GM23338 (cell line): Measurements from ENCODE around the gene DACT2. TPM values are rescaled to one million over a fixed set of nuclear protein-coding genes. Genes with fewer than 3 reads are reported as not detected.

Experiments used
- ATAC-seq: fragments of 200-7000 bp; cut with Tn5 transposase; 3 replicates; pipeline ENCODE4 v1.9.1; 2020
- DNase-seq: peaks from one replicate; pipeline ENCODE4 v3.0.0-alpha.2; 2015; ENCODE audit warnings: low spot score
- H2AFZ ChIP-seq: fragments of 200-600 bp; sonication (generic); 2 replicates; pipeline ENCODE4 v1.8.0; 2016; ENCODE audit warnings: antibody characterized with exemption, mild to moderate bottlenecking, moderate library complexity
- H3F3A ChIP-seq: fragments of 200-600 bp; sonication (generic); replicated peaks from 2 replicates; pipeline ENCODE4 v1.8.0; 2017; ENCODE audit warnings: antibody characterized with exemption, mixed run types, low read depth
- H3K27ac ChIP-seq: fragments of 200-600 bp; sonication (generic); 2 replicates; pipeline ENCODE4 v1.6.1; 2016; ENCODE audit warnings: low read depth
- H3K27me3 ChIP-seq: fragments of 200-600 bp; sonication (generic); 2 replicates; pipeline ENCODE4 v1.8.0; 2016; ENCODE audit warnings: mild to moderate bottlenecking, mixed run types, moderate library complexity; ENCODE audit not compliant: insufficient read depth
- H3K36me3 ChIP-seq: fragments of 200-600 bp; sonication (generic); 2 replicates; pipeline ENCODE4 v1.8.0; 2016; ENCODE audit warnings: mild to moderate bottlenecking; ENCODE audit not compliant: insufficient read depth
- H3K4me1 ChIP-seq: fragments of 200-600 bp; sonication (generic); 2 replicates; pipeline ENCODE4 v1.8.0; 2016; ENCODE audit warnings: mild to moderate bottlenecking, moderate library complexity; ENCODE audit not compliant: insufficient read depth
- H3K4me2 ChIP-seq: fragments of 200-600 bp; sonication (generic); 2 replicates; pipeline ENCODE4 v1.7.1; 2017; ENCODE audit warnings: mixed run types
- H3K4me3 ChIP-seq: fragments of 200-600 bp; sonication (generic); 2 replicates; pipeline ENCODE4 v1.6.1; 2016; ENCODE audit warnings: mixed run types
- H3K79me2 ChIP-seq: fragments of 200-600 bp; sonication (generic); replicated peaks from 2 replicates; pipeline ENCODE4 v1.8.0; 2017; ENCODE audit warnings: mild to moderate bottlenecking; ENCODE audit not compliant: insufficient read depth
- H3K9me2 ChIP-seq: fragments of 200-600 bp; sonication (generic); 2 replicates; pipeline ENCODE4 v1.8.0; 2017; ENCODE audit not compliant: insufficient read depth
- H4K20me1 ChIP-seq: fragments of 200-600 bp; sonication (generic); replicated peaks from 2 replicates; pipeline ENCODE4 v1.8.0; 2017; ENCODE audit warnings: mild to moderate bottlenecking; ENCODE audit not compliant: insufficient read depth
- H3K27ac Mint-ChIP-seq: 2 replicates; pipeline ENCODE4 v1.8.0; 2020; ENCODE audit warnings: inconsistent platforms, mild to moderate bottlenecking, moderate library complexity, mixed read lengths
- H3K27me3 Mint-ChIP-seq: 3 replicates; pipeline ENCODE4 v1.8.0; 2022; ENCODE audit warnings: low read depth, mild to moderate bottlenecking, moderate library complexity, mixed read lengths, inconsistent platforms; ENCODE audit not compliant: insufficient read depth, poor library complexity
- H3K36me3 Mint-ChIP-seq: 3 replicates; pipeline ENCODE4 v1.8.0; 2021; ENCODE audit warnings: low read depth, mild to moderate bottlenecking, inconsistent platforms, moderate library complexity, mixed read lengths
- H3K4me1 Mint-ChIP-seq: 3 replicates; pipeline ENCODE4 v1.8.0; 2020; ENCODE audit warnings: mild to moderate bottlenecking, inconsistent platforms, mixed read lengths
- H3K4me3 Mint-ChIP-seq: 3 replicates; pipeline ENCODE4 v1.8.0; 2021; ENCODE audit warnings: moderate library complexity, mild to moderate bottlenecking, inconsistent platforms, mixed read lengths
- H3K9me3 Mint-ChIP-seq: 3 replicates; pipeline ENCODE4 v1.8.0; 2020; ENCODE audit warnings: moderate library complexity, mild to moderate bottlenecking, inconsistent platforms, mixed read lengths
- CREB1 ChIP-seq: fragments of 250-450 bp; sonication (Bioruptor Pico); IDR thresholded peaks from 2 replicates; pipeline ENCODE4 v1.5.0; 2020; ENCODE audit warnings: low read depth, mild to moderate bottlenecking, moderate library complexity
- EZH2 ChIP-seq: fragments of 200-600 bp; sonication (generic); IDR thresholded peaks from one replicate; pipeline ENCODE4 v1.8.0; 2017; ENCODE audit warnings: antibody characterized with exemption, mild to moderate bottlenecking, low read depth; ENCODE audit not compliant: unreplicated experiment
- EZH2phosphoT487 ChIP-seq: fragments of 200-600 bp; sonication (generic); IDR thresholded peaks from one replicate; pipeline ENCODE4 v1.8.1; 2018; ENCODE audit warnings: antibody characterized with exemption; ENCODE audit not compliant: unreplicated experiment
- JUNB ChIP-seq: IDR thresholded peaks from one replicate; pipeline ENCODE4 v1.6.1; 2016; ENCODE audit warnings: antibody characterized with exemption; ENCODE audit not compliant: unreplicated experiment
- NANOG ChIP-seq: IDR thresholded peaks from 2 replicates; pipeline ENCODE4 v1.6.1; 2016; ENCODE audit warnings: antibody characterized with exemption, borderline replicate concordance
- POLR2AphosphoS5 ChIP-seq: IDR thresholded peaks from 2 replicates; pipeline ENCODE4 v1.6.1; 2016; ENCODE audit warnings: antibody characterized with exemption, low read depth
- STAT1 ChIP-seq: IDR thresholded peaks from one replicate; pipeline ENCODE4 v1.6.1; 2016; ENCODE audit warnings: antibody characterized with exemption; ENCODE audit not compliant: unreplicated experiment
- ZNF114 ChIP-seq: fragments of 250-450 bp; sonication (Bioruptor Pico); IDR thresholded peaks from 2 replicates; pipeline ENCODE4 v1.5.0; 2020; ENCODE audit warnings: mild to moderate bottlenecking, moderate library complexity
- ZNF331 ChIP-seq: fragments of 250-450 bp; sonication (Bioruptor Pico); IDR thresholded peaks from 2 replicates; pipeline ENCODE4 v1.5.0; 2020; ENCODE audit warnings: low read depth, mild to moderate bottlenecking, moderate library complexity
- polyA plus RNA-seq: library from polyadenylated mRNA; unstranded; fragments of >200 nt; fragmentation: Nextera tagmentation; extraction: Ambion mirVana; gene quantifications from 2 replicates; pipeline ENCODE4 v1.2.1, GENCODE V29; 2016
- total RNA-seq: library from RNA; depleted of rRNA; stranded (reverse); fragments of >200 nt; shearing (Covaris generic); gene quantifications from 2 replicates; pipeline ENCODE4 v1.2.3, GENCODE V29; 2014
- TF ChIP-seq, protein P1 (sequence below): IDR thresholded peaks from one replicate; pipeline ENCODE4 v1.6.1; 2018; ENCODE audit warnings: antibody characterized with exemption; ENCODE audit not compliant: unreplicated experiment
- TF ChIP-seq, protein P2 (sequence below), 2 experiments: fragments of 200-600 bp in 1 of 2; sonication (generic) in 1 of 2; conservative IDR thresholded peaks; 2 replicates each; pipeline versions ENCODE4 v1.5.1 to v1.6.1; 2016 to 2017; ENCODE audit warnings: antibody characterized with exemption in 2 of 2, low read depth in 2 of 2, mild to moderate bottlenecking in 2 of 2, moderate library complexity in 1 of 2
- TF ChIP-seq, protein P3 (sequence below): IDR thresholded peaks from 2 replicates; pipeline ENCODE4 v1.6.1; 2016; ENCODE audit warnings: antibody characterized with exemption
- TF ChIP-seq, protein P4 (sequence below): fragments of 250-450 bp; sonication (Bioruptor Pico); IDR thresholded peaks from 2 replicates; pipeline ENCODE4 v1.5.0; 2020; ENCODE audit warnings: mild to moderate bottlenecking, moderate library complexity

Gene DACT2
- total and polyA plus RNA-seq, 2 experiments from 2014 or later = 1.8 to 10.6 TPM

DNA sequence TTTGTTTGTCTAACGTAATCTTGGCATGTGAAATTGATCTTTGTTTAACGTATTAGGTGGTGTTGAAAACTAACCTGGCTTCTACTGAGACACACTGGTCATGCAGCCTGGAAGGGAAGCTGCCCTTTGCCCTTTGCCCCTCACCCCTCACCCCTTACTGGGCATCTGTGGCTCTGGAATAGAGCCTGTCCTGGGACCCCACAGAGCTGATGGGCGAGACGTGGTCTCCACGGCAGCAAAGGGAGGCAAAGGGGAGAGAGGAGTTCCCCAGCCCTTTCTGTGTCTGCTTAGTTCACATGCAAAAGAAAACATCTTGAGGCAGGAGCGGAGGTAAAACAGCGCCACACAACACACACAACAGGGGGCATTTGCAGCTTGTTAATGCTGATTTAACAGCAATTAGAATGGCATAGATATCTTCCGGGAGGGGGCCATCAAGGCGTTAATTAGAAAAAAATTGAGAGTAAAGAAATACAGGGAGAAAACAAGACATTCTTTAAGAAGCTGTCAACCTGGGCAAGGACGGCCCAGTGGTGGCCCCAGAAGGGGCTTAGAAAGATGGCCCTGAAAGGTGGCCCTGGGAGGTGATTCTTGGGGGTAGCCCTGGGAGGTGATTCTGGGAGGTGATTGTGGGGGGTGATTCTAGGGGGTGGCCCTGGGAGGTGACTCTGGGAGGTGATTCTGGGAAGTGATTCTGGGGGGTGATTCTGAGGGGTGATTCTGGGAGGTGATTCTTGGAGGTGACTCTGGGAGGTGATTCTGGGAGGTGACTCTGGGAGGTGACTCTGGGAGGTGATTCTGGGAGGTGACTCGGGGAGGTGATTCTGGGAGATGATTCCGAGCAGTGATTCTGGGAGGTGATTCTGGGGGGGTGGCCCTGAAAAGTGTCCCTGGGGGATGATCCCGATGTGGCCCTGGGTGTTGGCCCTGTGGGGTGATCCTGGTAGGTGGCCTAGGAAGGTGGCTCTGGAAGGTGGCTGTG lies 44.5 kb upstream of the DACT2 start:
- Histone ChIP-seq H4K20me1 (no peaks in the 10 kb centered on the region), H3K27ac (no peak overlapping the region), H3K79me2 (no peaks in the 10 kb centered on the region), H3F3A (no peaks in the 10 kb centered on the region), H2AFZ (no peak overlapping the region), H3K4me3 (no peak overlapping the region), H3K36me3 (no peaks in the 10 kb centered on the region), H3K4me1 (no peaks in the 10 kb centered on the region), H3K9me2 (no peaks in the 10 kb centered on the region), H3K27me3 (no peaks in the 10 kb centered on the region), H3K4me2 (no peak overlapping the region)
- H3K27me3 Mint-ChIP-seq = peaks cover 1% of the 10 kb centered on the region
- peaks cover 23% of the 10 kb centered on the region for H3K36me3 Mint-ChIP-seq
- no peak overlapping the region for H3K27ac Mint-ChIP-seq
- H3K4me1 Mint-ChIP-seq = peaks cover 4% of the 10 kb centered on the region
- TF ChIP-seq, protein P1, sequence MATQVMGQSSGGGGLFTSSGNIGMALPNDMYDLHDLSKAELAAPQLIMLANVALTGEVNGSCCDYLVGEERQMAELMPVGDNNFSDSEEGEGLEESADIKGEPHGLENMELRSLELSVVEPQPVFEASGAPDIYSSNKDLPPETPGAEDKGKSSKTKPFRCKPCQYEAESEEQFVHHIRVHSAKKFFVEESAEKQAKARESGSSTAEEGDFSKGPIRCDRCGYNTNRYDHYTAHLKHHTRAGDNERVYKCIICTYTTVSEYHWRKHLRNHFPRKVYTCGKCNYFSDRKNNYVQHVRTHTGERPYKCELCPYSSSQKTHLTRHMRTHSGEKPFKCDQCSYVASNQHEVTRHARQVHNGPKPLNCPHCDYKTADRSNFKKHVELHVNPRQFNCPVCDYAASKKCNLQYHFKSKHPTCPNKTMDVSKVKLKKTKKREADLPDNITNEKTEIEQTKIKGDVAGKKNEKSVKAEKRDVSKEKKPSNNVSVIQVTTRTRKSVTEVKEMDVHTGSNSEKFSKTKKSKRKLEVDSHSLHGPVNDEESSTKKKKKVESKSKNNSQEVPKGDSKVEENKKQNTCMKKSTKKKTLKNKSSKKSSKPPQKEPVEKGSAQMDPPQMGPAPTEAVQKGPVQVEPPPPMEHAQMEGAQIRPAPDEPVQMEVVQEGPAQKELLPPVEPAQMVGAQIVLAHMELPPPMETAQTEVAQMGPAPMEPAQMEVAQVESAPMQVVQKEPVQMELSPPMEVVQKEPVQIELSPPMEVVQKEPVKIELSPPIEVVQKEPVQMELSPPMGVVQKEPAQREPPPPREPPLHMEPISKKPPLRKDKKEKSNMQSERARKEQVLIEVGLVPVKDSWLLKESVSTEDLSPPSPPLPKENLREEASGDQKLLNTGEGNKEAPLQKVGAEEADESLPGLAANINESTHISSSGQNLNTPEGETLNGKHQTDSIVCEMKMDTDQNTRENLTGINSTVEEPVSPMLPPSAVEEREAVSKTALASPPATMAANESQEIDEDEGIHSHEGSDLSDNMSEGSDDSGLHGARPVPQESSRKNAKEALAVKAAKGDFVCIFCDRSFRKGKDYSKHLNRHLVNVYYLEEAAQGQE = no peak
- TF ChIP-seq, protein P2, sequence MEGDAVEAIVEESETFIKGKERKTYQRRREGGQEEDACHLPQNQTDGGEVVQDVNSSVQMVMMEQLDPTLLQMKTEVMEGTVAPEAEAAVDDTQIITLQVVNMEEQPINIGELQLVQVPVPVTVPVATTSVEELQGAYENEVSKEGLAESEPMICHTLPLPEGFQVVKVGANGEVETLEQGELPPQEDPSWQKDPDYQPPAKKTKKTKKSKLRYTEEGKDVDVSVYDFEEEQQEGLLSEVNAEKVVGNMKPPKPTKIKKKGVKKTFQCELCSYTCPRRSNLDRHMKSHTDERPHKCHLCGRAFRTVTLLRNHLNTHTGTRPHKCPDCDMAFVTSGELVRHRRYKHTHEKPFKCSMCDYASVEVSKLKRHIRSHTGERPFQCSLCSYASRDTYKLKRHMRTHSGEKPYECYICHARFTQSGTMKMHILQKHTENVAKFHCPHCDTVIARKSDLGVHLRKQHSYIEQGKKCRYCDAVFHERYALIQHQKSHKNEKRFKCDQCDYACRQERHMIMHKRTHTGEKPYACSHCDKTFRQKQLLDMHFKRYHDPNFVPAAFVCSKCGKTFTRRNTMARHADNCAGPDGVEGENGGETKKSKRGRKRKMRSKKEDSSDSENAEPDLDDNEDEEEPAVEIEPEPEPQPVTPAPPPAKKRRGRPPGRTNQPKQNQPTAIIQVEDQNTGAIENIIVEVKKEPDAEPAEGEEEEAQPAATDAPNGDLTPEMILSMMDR (conservative IDR thresholded peaks at IDR 0.05; ENCODE audit: low read depth in 2 of 2) = no peak
- no peak for TF ChIP-seq JUNB
- no peak for TF ChIP-seq ZNF114 (CRISPR knock-in tag)
- no peak for TF ChIP-seq POLR2AphosphoS5
- no peak for TF ChIP-seq EZH2
- TF ChIP-seq, protein P3, sequence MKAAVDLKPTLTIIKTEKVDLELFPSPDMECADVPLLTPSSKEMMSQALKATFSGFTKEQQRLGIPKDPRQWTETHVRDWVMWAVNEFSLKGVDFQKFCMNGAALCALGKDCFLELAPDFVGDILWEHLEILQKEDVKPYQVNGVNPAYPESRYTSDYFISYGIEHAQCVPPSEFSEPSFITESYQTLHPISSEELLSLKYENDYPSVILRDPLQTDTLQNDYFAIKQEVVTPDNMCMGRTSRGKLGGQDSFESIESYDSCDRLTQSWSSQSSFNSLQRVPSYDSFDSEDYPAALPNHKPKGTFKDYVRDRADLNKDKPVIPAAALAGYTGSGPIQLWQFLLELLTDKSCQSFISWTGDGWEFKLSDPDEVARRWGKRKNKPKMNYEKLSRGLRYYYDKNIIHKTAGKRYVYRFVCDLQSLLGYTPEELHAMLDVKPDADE = no peak
- TF ChIP-seq ZNF331 (CRISPR knock-in tag) = no peak
- no peak for TF ChIP-seq CREB1 (CRISPR knock-in tag)
- no peak for TF ChIP-seq EZH2phosphoT487
- TF ChIP-seq, protein P4, sequence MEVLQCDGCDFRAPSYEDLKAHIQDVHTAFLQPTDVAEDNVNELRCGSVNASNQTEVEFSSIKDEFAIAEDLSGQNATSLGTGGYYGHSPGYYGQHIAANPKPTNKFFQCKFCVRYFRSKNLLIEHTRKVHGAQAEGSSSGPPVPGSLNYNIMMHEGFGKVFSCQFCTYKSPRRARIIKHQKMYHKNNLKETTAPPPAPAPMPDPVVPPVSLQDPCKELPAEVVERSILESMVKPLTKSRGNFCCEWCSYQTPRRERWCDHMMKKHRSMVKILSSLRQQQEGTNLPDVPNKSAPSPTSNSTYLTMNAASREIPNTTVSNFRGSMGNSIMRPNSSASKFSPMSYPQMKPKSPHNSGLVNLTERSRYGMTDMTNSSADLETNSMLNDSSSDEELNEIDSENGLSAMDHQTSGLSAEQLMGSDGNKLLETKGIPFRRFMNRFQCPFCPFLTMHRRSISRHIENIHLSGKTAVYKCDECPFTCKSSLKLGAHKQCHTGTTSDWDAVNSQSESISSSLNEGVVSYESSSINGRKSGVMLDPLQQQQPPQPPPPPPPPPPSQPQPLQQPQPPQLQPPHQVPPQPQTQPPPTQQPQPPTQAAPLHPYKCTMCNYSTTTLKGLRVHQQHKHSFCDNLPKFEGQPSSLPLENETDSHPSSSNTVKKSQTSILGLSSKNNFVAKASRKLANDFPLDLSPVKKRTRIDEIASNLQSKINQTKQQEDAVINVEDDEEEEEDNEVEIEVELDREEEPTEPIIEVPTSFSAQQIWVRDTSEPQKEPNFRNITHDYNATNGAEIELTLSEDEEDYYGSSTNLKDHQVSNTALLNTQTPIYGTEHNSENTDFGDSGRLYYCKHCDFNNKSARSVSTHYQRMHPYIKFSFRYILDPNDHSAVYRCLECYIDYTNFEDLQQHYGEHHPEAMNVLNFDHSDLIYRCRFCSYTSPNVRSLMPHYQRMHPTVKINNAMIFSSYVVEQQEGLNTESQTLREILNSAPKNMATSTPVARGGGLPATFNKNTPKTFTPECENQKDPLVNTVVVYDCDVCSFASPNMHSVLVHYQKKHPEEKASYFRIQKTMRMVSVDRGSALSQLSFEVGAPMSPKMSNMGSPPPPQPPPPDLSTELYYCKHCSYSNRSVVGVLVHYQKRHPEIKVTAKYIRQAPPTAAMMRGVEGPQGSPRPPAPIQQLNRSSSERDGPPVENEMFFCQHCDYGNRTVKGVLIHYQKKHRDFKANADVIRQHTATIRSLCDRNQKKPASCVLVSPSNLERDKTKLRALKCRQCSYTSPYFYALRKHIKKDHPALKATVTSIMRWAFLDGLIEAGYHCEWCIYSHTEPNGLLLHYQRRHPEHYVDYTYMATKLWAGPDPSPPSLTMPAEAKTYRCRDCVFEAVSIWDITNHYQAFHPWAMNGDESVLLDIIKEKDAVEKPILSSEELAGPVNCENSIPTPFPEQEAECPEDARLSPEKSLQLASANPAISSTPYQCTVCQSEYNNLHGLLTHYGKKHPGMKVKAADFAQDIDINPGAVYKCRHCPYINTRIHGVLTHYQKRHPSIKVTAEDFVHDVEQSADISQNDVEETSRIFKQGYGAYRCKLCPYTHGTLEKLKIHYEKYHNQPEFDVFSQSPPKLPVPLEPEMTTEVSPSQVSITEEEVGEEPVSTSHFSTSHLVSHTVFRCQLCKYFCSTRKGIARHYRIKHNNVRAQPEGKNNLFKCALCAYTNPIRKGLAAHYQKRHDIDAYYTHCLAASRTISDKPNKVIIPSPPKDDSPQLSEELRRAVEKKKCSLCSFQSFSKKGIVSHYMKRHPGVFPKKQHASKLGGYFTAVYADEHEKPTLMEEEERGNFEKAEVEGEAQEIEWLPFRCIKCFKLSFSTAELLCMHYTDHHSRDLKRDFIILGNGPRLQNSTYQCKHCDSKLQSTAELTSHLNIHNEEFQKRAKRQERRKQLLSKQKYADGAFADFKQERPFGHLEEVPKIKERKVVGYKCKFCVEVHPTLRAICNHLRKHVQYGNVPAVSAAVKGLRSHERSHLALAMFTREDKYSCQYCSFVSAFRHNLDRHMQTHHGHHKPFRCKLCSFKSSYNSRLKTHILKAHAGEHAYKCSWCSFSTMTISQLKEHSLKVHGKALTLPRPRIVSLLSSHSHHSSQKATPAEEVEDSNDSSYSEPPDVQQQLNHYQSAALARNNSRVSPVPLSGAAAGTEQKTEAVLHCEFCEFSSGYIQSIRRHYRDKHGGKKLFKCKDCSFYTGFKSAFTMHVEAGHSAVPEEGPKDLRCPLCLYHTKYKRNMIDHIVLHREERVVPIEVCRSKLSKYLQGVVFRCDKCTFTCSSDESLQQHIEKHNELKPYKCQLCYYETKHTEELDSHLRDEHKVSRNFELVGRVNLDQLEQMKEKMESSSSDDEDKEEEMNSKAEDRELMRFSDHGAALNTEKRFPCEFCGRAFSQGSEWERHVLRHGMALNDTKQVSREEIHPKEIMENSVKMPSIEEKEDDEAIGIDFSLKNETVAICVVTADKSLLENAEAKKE (CRISPR knock-in tag) = no peak
- TF ChIP-seq STAT1 = no peak
- no peak for TF ChIP-seq NANOG
- no peak overlapping the region for H3K4me3 Mint-ChIP-seq
- ATAC-seq = no peak
- peaks cover 36% of the 10 kb centered on the region for H3K9me3 Mint-ChIP-seq
- no peak for DNase-seq
